ENCODE data around the gene SLC35E2B. TPM values are rescaled to one million over a fixed set of nuclear protein-coding genes. Genes with fewer than 3 reads are reported as not detected.
"Not testable (repeated sequence)": the region's sequence is repeated elsewhere in the genome, so short reads cannot be mapped to it uniquely, and the experiment has no call there.

Gene SLC35E2B
- total and polyA plus RNA-seq, 5 experiments from 2014 or later = 30.2 to 110 (median 45.1) TPM

GRCh38 chr1:1669468-1670440 lies 22.8 kb downstream of the SLC35E2B start:
- Mint-ChIP-seq H3K4me1 (peaks cover 0 to 9% (median 3%) of the 10 kb centered on the region in 4 donors), H3K4me3 (no peak overlapping the region), H3K27ac (peak overlapping the region in 4 of 10 donors; percentile 19 to 73 (median 45)), H3K36me3 (peaks cover 0 to 70% (median 3%) of the 10 kb centered on the region in 3 donors), H3K9me3 (no peaks in the 10 kb centered on the region), H3K27me3 (no peaks in the 10 kb centered on the region)
- ATAC-seq = no peak
- no peak for DNase-seq
- POLR2A ChIA-PET = interaction anchor here (0.8 to 1.1 kb wide), 2 partner anchors 39 to 59 kb away, joined by 3 to 4 read pairs; no protein-coding TSS in a partner anchor

GRCh38 chr1:1666526-1666925 lies 26.1 kb downstream of the SLC35E2B start:
- no peaks in the 10 kb centered on the region for H3K9me3 Mint-ChIP-seq
- H3K36me3 Mint-ChIP-seq = peaks cover 0 to 55% (median 3%) of the 10 kb centered on the region in 3 donors
- no peak for DNase-seq
- H3K4me3 Mint-ChIP-seq = no peak overlapping the region
- no peaks in the 10 kb centered on the region for H3K27me3 Mint-ChIP-seq
- POLR2A ChIA-PET = interaction anchor here (0.5 kb wide), 1 partner anchor 153 kb away, joined by 5 read pairs; no protein-coding TSS in a partner anchor
- no peak for ATAC-seq
- peak overlapping the region in 1 of 10 donors; percentile 33 for H3K27ac Mint-ChIP-seq
- peaks cover 0 to 9% (median 4%) of the 10 kb centered on the region in 4 donors for H3K4me1 Mint-ChIP-seq

DNA sequence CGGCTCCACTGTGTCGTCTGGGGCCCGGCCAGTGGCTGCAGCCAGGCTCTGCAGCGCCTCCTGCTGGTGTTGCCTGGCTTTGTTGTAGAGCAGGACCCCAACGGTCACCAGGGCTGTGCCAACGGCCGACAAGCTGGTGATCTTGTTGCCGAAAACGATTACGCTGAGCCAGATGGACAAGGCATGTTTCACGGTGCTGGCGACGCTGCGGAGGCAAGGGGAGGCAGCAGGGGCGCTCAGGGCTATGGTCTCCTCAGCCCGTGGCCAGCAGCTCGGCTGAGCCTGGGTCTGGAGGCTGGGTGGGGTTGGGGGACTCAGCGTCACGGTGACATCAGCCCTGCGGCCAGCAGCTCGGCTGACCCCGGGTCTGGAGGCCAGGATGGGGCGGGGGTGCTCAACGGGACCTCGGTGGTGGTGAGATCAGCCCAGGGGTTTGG lies 26.8 kb downstream of the SLC35E2B start:
- DNase-seq = peak in 7 of 10 donors; percentile 9 to 65 (median 25)
- Mint-ChIP-seq H3K36me3 (peaks cover 0 to 49% (median 3%) of the 10 kb centered on the region in 3 donors), H3K4me1 (peaks cover 0 to 11% (median 5%) of the 10 kb centered on the region in 4 donors), H3K27ac (peak overlapping the region in 1 of 10 donors; percentile 20), H3K4me3 (no peak overlapping the region), H3K9me3 (no peaks in the 10 kb centered on the region), H3K27me3 (no peaks in the 10 kb centered on the region)
- peak; percentile 46 to 56 for ATAC-seq
- POLR2A ChIA-PET = interaction anchor here (0.5 to 0.9 kb wide), 3 partner anchors 14 to 154 kb away, joined by 3 to 5 read pairs (median 3); no protein-coding TSS in a partner anchor

DNA sequence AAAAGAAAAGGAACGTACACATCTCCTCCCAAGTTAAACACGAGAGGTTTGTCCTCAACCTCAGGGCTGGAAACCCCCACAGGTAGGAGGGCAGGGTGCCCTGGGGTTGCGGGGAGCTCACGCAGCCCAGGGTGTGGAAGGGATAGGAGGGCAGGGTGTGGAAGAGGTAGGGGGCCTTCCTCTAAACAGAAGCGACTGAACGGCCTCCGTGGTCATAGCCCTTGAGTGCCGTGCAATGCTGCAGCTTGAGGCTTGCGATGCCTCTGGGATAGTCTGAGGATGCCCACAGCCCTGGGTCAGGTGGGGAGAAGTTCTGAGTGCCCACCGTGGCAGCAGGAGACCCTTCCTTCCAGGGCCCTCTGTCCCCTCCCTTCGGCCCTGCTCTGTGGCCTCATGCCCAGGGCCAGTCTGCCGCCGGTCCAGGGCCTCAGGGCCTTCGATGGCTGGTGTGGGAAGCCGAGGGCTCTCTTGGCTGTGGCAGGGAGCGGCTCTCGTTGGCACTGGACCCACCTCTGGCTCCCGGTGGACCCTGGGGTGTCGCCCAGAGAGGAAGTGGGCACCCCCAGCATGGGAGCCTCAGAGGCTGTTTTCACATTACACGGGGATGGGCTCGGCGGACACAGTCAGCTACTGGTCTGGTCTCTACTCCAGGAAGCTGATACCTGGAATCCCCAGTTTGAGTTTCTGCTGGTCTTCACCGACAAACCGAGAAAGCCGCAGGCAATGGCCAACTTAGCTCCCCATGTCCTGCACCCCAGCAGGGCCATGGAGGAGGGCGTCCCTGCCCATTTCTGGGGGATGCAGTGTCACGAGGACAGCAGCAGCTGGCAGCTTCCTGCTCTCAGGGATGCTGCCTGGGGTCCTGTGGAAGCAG lies 27.4 kb downstream of the SLC35E2B start:
- H3K27ac Mint-ChIP-seq = no peak overlapping the region
- POLR2A ChIA-PET = interaction anchor here (0.6 to 0.9 kb wide), 3 partner anchors 64 to 269 kb away, joined by 3 read pairs; no protein-coding TSS in a partner anchor
- no peak for ATAC-seq
- no peak overlapping the region for H3K4me3 Mint-ChIP-seq
- peaks cover 0 to 44% (median 3%) of the 10 kb centered on the region in 3 donors for H3K36me3 Mint-ChIP-seq
- no peaks in the 10 kb centered on the region for H3K9me3 Mint-ChIP-seq
- no peaks in the 10 kb centered on the region for H3K27me3 Mint-ChIP-seq
- H3K4me1 Mint-ChIP-seq = peaks cover 0 to 11% (median 5%) of the 10 kb centered on the region in 4 donors
- DNase-seq = no peak

- Mint-ChIP-seq H3K36me3 (peaks cover 0 to 36% (median 3%) of the 10 kb centered on the region in 3 donors), H3K4me1 (peaks cover 0 to 11% (median 5%) of the 10 kb centered on the region in 4 donors)
- not testable (repeated sequence) for DNase-seq, H3K27ac Mint-ChIP-seq, H3K9me3 Mint-ChIP-seq, H3K27me3 Mint-ChIP-seq, H3K4me3 Mint-ChIP-seq, ATAC-seq
- POLR2A ChIA-PET = interaction anchor here (0.6 kb wide), 1 partner anchor 268 kb away, joined by 3 read pairs; no protein-coding TSS in a partner anchor
Observed at GRCh38 chr1:1664318-1664717, 28.3 kb downstream of the SLC35E2B start.

GRCh38 chr1:1662830-1663560 lies 29.6 kb downstream of the SLC35E2B start:
- H3K27ac Mint-ChIP-seq = peak overlapping the region in 3 of 10 donors; percentile 13 to 69 (median 40)
- not testable (repeated sequence) for ATAC-seq
- peak overlapping the region in 1 of 10 donors; percentile 14 for H3K4me3 Mint-ChIP-seq

GRCh38 chr1:1662392-1662791 lies 30.2 kb downstream of the SLC35E2B start:
- H3K27me3 Mint-ChIP-seq, ATAC-seq, H3K27ac Mint-ChIP-seq, POLR2A ChIA-PET, H3K4me3 Mint-ChIP-seq, H3K9me3 Mint-ChIP-seq, DNase-seq: not testable (repeated sequence)
- H3K4me1 Mint-ChIP-seq = peaks cover 0 to 15% (median 5%) of the 10 kb centered on the region in 4 donors
- peaks cover 0 to 24% (median under 1%) of the 10 kb centered on the region in 3 donors for H3K36me3 Mint-ChIP-seq

More at GRCh38 chr1:1662830-1663560, 29.6 kb downstream of the SLC35E2B start:
- Mint-ChIP-seq H3K4me1 (peaks cover 0 to 17% (median 7%) of the 10 kb centered on the region in 4 donors), H3K36me3 (peaks cover 0 to 30% (median 3%) of the 10 kb centered on the region in 3 donors)
- DNase-seq, H3K27me3 Mint-ChIP-seq, POLR2A ChIA-PET, H3K9me3 Mint-ChIP-seq: not testable (repeated sequence)

- POLR2A ChIA-PET = interaction anchor here (1.2 kb wide), 2 partner anchors 20 to 63 kb away, joined by 5 read pairs; no protein-coding TSS in a partner anchor
- peak within 1 kb of the TSS; percentile 92 to 99 (median 96) for H3K4me3 Mint-ChIP-seq
- peak within 1 kb of the TSS; percentile 97 to 100 (median 99) for H3K27ac Mint-ChIP-seq
- ATAC-seq = peak; percentile 91 to 96
- DNase-seq = peak; percentile 89 to 100 (median 96)
- H3K4me1 Mint-ChIP-seq = peaks cover 0 to 19% (median 9%) of the 10 kb centered on the region in 4 donors
- H3K9me3 Mint-ChIP-seq, H3K27me3 Mint-ChIP-seq: not testable (repeated sequence)
- H3K36me3 Mint-ChIP-seq = peaks cover 0 to 32% (median under 1%) of the 10 kb centered on the region in 3 donors
Observed at GRCh38 chr1:1658583-1659549, 33.7 kb downstream of the SLC35E2B start, which contains the start of gene CDK11B. CDK11B (minus strand) TSS chr1:1659004; CDS start chr1:1657485, 1,519 bp downstream.

DNA sequence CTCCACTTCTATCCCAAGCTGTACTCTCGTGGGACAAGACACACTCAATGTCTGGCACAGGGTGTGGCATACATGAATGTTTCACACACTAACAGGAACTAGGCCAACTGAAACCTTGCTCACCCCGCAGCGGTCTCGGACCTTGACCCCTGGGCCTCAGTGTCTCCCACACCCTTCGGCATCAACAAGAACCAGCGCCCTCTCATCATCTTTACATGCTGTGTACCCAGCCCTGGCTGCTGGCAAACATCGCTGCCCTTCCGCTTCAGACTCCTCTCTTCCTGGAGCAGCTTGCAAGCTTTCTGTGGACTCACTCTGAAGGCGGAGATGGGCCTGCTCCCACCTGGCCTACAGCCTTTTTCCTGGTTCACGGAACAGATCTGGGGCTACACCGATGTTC lies 44.3 kb downstream of the SLC35E2B start:
- H3K4me3 Mint-ChIP-seq, H3K4me1 Mint-ChIP-seq, DNase-seq, ATAC-seq, POLR2A ChIA-PET, H3K27me3 Mint-ChIP-seq, H3K9me3 Mint-ChIP-seq: not testable (repeated sequence)
- peak overlapping the region in 4 of 10 donors; percentile 12 to 68 (median 42) for H3K27ac Mint-ChIP-seq
- peaks cover 5 to 72% (median 16%) of the 10 kb centered on the region in 3 donors for H3K36me3 Mint-ChIP-seq

DNA sequence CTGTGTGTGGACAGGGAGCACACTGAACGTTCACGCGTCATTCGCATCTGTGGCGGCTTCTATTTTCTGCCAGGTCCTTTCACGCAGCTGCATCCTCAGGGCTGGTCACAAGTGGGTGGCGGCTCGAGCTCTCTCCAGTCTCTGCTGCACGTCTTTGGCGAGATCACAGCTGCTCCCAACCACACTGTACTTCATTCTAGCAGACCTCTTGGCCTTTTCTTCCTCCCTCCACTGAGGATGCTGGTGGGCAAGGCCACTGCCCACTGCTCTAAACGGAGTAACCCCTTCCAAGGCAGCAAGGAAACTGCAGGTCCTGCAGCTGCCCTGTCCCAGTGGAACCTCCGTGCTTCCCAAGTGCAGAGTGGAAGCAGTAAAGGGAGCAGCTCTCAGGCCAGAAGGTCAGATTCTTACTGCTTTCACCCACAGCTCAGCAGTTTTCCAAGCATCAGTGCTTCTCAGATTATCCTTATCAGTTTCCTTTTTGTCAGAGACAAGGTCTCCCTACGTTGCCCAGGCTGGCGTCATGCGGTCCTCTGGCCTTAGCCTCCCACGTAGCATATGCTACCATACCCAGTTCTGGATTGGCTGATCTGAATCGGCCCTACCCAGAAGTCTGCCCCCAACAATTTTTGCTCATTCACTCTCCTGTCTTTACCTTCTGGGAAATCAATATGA lies 44.9 kb downstream of the SLC35E2B start:
- ATAC-seq, POLR2A ChIA-PET, H3K9me3 Mint-ChIP-seq, H3K4me3 Mint-ChIP-seq, DNase-seq, H3K27me3 Mint-ChIP-seq, H3K4me1 Mint-ChIP-seq: not testable (repeated sequence)
- Mint-ChIP-seq H3K36me3 (peaks cover 5 to 67% (median 16%) of the 10 kb centered on the region in 3 donors), H3K27ac (peak overlapping the region in 4 of 10 donors; percentile 12 to 68 (median 42))

Data from naive thymus-derived CD8-positive, alpha-beta T cell (primary cell).